ENCODE results near the gene ZSWIM4.
A peak's percentile ranks its signal among the peaks of the same experiment; 100 is the strongest.

ZSWIM4 gene

GRCh38 chr19:13814550-13814949 lies 19.3 kb downstream of the ZSWIM4 start:
- no peak for DNase-seq

- DNase-seq: peak; percentile 6
These were observed 21.9 kb downstream of the ZSWIM4 start for GRCh38 chr19:13817018-13817614.

DNA sequence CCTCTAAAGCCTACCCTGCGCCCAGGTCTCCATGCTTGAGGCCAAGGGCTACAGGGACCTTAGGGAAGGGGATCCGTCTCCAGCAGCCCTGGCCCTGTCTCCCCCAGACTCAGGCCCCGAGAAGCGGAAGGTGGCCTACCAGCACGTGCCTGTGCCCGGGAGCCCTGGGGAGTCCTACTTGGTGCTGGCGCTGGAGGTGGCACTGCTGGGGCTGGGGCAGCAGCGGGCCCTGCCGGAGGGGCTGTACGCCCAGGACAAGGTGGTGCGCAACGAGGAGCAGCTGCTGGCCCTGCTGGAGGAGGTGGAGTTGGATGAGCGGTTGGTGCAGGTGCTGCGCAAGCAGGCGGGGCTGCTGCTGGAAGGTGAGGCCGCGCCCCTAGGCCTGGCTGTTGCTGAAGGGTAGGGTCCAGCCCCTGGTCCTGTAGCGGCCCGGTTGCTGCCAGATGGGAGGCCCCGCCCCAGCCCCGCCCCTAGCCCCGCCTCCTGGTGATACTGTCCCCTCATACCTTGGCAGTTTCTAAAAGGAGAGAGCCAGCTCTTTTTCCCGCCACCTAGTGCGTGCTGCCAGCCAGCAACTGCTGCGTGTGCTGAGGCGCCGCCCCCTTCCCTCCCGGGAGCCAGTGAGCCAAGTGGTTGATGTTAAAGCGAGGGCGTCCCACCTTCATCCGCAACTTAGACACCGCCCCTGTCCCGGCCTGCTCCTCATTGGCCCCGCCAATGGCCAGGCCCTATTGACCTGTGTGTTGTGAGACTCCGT lies 22.6 kb downstream of the ZSWIM4 start:
- DNase-seq: peak; percentile 74

DNA sequence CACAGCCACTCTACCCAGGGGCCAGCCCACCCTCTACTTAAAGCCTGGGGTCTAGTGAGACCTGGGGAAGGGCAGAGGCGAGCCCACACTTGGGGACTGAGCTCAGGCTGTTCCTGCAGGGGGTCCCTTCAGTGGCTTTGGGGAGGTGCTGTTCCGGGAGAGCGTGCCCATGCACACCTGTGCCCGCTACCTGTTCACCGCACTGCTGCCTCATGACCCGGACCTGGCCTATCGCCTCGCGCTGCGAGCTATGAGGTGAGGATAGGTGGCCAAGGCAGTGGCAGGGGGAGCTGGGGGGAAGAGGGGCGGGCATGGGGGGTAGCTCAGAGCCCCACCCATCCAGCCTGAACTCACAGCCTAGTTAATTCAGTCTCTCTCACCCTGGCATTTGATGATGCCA lies 24.0 kb downstream of the ZSWIM4 start:
- no peak for DNase-seq

GRCh38 chr19:13821292-13821691 lies 26.0 kb downstream of the ZSWIM4 start:
- DNase-seq: no peak

GRCh38 chr19:13823256-13823655 lies 28.0 kb downstream of the ZSWIM4 start:
- no peak for DNase-seq

- no peak for DNase-seq
These were observed 28.7 kb downstream of the ZSWIM4 start for GRCh38 chr19:13823901-13824300.

- DNase-seq: no peak
These were observed 29.5 kb downstream of the ZSWIM4 start for GRCh38 chr19:13824703-13825102.

DNA sequence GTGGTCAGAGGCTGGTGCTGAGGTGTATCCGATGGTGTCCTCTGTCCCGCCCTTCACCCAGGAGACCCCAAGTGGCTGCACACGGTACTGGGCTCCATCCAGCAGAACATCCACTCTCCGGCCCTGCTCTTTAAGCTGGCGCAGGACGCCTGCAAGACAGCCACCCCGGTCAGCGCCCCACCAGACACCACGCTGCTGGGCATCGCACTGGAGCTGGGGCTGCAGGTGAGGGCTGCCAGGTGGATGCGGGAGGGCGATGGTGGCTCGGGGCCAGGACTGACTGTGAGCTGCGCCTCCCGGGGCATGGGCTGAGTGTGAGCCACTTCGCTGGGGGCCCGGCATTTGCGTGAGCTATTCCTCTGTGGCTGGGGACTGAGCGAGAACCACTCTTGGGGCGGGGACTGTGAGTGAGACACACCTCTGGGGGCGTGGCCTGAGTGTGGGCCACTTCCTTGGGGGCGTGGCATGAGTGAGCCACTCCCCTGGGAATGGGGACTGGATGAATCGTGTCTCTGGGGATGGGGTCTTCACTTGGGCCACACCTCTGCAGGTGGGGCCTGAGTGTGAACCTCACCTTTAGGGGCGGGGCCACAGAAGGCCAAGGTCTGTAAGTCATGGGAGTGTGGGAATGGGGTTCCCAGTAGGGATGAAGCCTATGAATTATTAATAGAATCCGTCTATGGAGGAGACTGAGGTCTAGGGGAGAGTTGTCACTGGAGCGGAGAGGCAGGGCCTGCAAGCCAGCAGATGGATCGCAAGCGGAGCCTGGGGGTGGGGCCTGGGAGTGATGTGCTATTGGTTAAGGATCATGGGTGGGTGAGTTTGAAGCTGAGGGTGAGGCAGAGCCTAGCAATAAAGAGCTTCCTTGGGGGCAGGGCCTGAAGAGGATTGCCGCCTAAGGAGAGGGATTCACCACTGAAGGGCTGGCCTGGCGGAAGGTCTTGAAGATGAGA lies 30.5 kb downstream of the ZSWIM4 start:
- DNase-seq: no peak

DNA sequence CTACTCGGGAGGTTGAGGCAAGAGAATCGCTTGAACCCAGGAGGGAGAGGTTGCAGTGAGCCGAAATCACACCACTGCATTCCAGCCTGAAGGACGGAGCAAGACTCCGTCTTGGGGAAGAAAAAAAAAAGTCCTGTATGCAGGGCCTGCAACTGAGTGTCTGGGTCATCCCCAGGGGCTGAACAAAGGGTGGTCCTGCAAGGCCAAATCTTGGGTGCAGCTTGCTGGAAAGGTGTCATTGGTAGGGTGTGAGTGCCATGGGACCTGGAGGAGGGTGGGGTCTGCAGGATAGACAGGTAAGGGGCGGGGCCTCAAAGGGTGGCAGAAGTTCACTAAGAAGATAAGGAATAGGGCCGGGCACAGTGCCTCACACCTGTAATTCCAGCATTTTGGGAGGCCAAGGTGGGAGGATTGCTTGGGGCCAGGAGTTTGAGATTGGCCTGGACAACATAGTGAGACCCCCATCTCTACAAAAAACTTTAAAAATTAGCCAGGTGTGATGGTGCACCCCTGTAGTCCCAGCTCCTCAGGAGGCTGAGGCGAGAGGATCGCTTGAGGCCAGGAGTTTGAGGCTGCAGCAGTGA lies 31.5 kb downstream of the ZSWIM4 start:
- DNase-seq: no peak

- no peak for DNase-seq
These were observed 32.4 kb downstream of the ZSWIM4 start for GRCh38 chr19:13827656-13828055.

GRCh38 chr19:13830114-13830740 lies 35.0 kb downstream of the ZSWIM4 start:
- no peak for DNase-seq

GRCh38 chr19:13830741-13831536 lies 35.7 kb downstream of the ZSWIM4 start:
- DNase-seq: no peak

GRCh38 chr19:13831537-13832467 lies 36.6 kb downstream of the ZSWIM4 start:
- DNase-seq: no peak

DNA sequence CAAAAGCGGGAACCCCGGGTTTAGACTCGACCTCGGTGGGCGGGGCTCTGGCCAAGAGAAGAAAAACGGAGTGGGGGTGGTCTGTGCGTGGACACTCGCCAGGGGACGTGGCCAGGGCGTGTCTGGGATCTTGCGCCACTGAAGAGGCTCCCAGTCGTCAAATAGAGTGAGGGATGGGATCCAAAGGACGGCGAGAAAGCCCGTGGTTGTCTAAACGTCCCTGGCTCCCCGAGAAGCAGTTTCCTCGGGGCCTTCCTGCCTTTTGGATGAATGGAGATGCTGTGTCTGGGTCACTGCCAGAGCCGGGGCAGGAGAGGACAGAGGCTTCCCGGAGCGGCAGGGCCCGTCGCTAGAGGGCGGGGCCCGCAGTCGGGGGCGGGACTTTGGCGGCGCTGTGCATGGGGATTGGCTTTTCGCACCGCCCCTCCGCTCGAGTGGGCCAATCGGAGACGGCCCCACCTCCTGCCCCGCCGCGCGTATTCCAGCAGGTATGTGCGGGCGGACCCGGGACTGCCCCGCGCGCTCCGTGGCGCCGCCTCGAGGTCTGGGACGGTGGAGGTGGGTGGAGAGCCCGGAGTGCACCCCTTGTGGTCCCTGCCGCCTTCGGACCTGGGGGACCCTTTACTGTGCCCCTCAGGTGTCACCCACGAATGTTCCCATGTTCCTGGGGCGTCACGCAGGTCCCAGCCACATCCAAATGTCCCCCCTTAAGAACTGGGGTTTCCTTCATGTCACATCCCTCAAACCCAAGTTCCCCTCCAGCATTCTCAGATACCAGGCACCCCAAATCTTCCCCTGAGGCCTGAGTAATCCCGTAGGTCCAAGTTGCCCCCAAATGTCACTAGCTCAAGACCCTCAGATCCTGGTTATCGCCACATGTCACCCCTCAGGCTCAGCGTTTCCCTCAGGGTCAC lies 38.3 kb downstream of the ZSWIM4 start:
- no peak for DNase-seq

- DNase-seq: no peak
These were observed 39.2 kb downstream of the ZSWIM4 start for GRCh38 chr19:13834244-13835069.

- DNase-seq: no peak
These were observed 40.8 kb downstream of the ZSWIM4 start for GRCh38 chr19:13835791-13836723.
